ENCODE data around the gene CYB5B.

Gene CYB5B

GRCh38 chr16:69490707-69491324 lies 66.4 kb downstream of the CYB5B start:
- no peak for DNase-seq

- no peak for DNase-seq
Observed at GRCh38 chr16:69494991-69495392, 70.6 kb downstream of the CYB5B start.

GRCh38 chr16:69495821-69496220 lies 71.4 kb downstream of the CYB5B start:
- no peak for DNase-seq

GRCh38 chr16:69496376-69496775 lies 72.0 kb downstream of the CYB5B start:
- DNase-seq = no peak

- DNase-seq = no peak
Observed at GRCh38 chr16:69496896-69497295, 72.5 kb downstream of the CYB5B start.

GRCh38 chr16:69497876-69498596 lies 73.6 kb downstream of the CYB5B start:
- no peak for DNase-seq

- no peak for DNase-seq
Observed at GRCh38 chr16:69498926-69499325, 74.5 kb downstream of the CYB5B start.

- DNase-seq = no peak
Observed at GRCh38 chr16:69499541-69500230, 75.3 kb downstream of the CYB5B start.

GRCh38 chr16:69500496-69500895 lies 76.1 kb downstream of the CYB5B start:
- DNase-seq = no peak

GRCh38 chr16:69501956-69502745 lies 77.7 kb downstream of the CYB5B start:
- no peak for DNase-seq

GRCh38 chr16:69503244-69503643 lies 78.8 kb downstream of the CYB5B start:
- no peak for DNase-seq

GRCh38 chr16:69508033-69508755 lies 83.8 kb downstream of the CYB5B start:
- DNase-seq = no peak

- DNase-seq = no peak
Observed at GRCh38 chr16:69509125-69509524, 84.7 kb downstream of the CYB5B start.

GRCh38 chr16:69511651-69512050 lies 87.2 kb downstream of the CYB5B start:
- no peak for DNase-seq

GRCh38 chr16:69513180-69513966 lies 89.0 kb downstream of the CYB5B start:
- DNase-seq = no peak

- peak; percentile 60 for DNase-seq
Observed at GRCh38 chr16:69514356-69514755, 89.9 kb downstream of the CYB5B start.
